HL-60 (cell line): Measurements from ENCODE around the gene STX2.

Source experiments
- CTCF ChIP-seq: IDR thresholded peaks from one replicate; pipeline ENCODE4 v1.5.1; 2011; ENCODE audit warnings: low read length, control low read depth, inconsistent platforms; ENCODE audit not compliant: insufficient read depth
- POLR2AphosphoS5 ChIP-seq: IDR thresholded peaks from 2 replicates; pipeline ENCODE4 v1.6.1; 2012; ENCODE audit warnings: low read depth
- REST ChIP-seq: IDR thresholded peaks from 2 replicates; pipeline ENCODE4 v1.6.1; 2012; ENCODE audit warnings: low read depth; ENCODE audit not compliant: insufficient replicate concordance
- SPI1 ChIP-seq: IDR thresholded peaks from 2 replicates; pipeline ENCODE4 v1.6.1; 2012; ENCODE audit warnings: low read depth, mild to moderate bottlenecking, borderline replicate concordance

GRCh38 chr12:130765186-130765659 lies 73.8 kb downstream of the STX2 start:
- TF ChIP-seq CTCF = no peak
- TF ChIP-seq POLR2AphosphoS5 = no peak
- no peak for TF ChIP-seq SPI1
- TF ChIP-seq REST = no peak
